A673 (cell line): ENCODE results near the gene GLI3. TPM values are rescaled to one million over a fixed set of nuclear protein-coding genes. Genes with fewer than 3 reads are reported as not detected.

ENCODE experiments used
- BruUV-seq: library from RNA; stranded (reverse); fragments of 400-500 nt; replicated peaks from 2 replicates; lab custom pipeline; 2021; lab: Mats Ljungman, UMichigan
- CTCF ChIA-PET: fragments of 300-600 bp; sonication (Branson Sonifier 250); formaldehyde crosslinking; loops from one replicate; lab custom pipeline; 2022; ENCODE audit warnings: antibody characterized with exemption; lab: Charles Lee
- POLR2A ChIA-PET: fragments of 300-600 bp; sonication (Branson Sonifier 250); formaldehyde crosslinking; loops from one replicate; lab custom pipeline; 2022; ENCODE audit warnings: antibody characterized with exemption; ENCODE audit not compliant: low non-redundant PET; lab: Charles Lee
- DNase-seq: peaks from one replicate; pipeline ENCODE4 v3.0.0-alpha.2; 2015; ENCODE audit warnings: low spot score
- H3K27ac ChIP-seq: fragments of 200-600 bp; sonication (generic); 2 replicates; pipeline ENCODE4 v1.5.1; 2016; ENCODE audit warnings: mixed run types, low read depth, mild to moderate bottlenecking, mixed read lengths, antibody characterized with exemption, low read length; ENCODE audit not compliant: poor library complexity, severe bottlenecking
- H3K27me3 ChIP-seq: fragments of 200-600 bp; sonication (generic); replicated peaks from 2 replicates; pipeline ENCODE4 v1.6.1; 2017; ENCODE audit warnings: mixed run types, low read depth, mild to moderate bottlenecking, mixed read lengths, antibody characterized with exemption, low read length; ENCODE audit not compliant: insufficient read depth, poor library complexity
- H3K36me3 ChIP-seq: fragments of 200-600 bp; sonication (generic); 2 replicates; pipeline ENCODE4 v1.6.1; 2016; ENCODE audit warnings: mixed run types, mild to moderate bottlenecking, mixed read lengths, antibody characterized with exemption, low read length; ENCODE audit not compliant: insufficient read depth, poor library complexity, severe bottlenecking
- H3K4me1 ChIP-seq: fragments of 200-600 bp; sonication (generic); 2 replicates; pipeline ENCODE4 v1.6.1; 2017; ENCODE audit warnings: mixed run types, mild to moderate bottlenecking, mixed read lengths, antibody characterized with exemption, low read length; ENCODE audit not compliant: insufficient read depth, poor library complexity, severe bottlenecking
- H3K4me3 ChIP-seq: fragments of 200-600 bp; sonication (generic); 2 replicates; pipeline ENCODE4 v1.5.1; 2016; ENCODE audit warnings: low read depth, mixed run types, mild to moderate bottlenecking, mixed read lengths, low read length; ENCODE audit not compliant: poor library complexity, severe bottlenecking
- H3K9me3 ChIP-seq: fragments of 200-600 bp; sonication (generic); 2 replicates; pipeline ENCODE4 v1.6.1; 2016; ENCODE audit warnings: mixed run types, low read depth, mild to moderate bottlenecking, mixed read lengths, antibody characterized with exemption, low read length; ENCODE audit not compliant: poor library complexity, severe bottlenecking
- EZH2 ChIP-seq: fragments of 200-600 bp; sonication (generic); IDR thresholded peaks from 2 replicates; pipeline ENCODE4 v1.6.1; 2017; ENCODE audit warnings: borderline replicate concordance, low read depth, mild to moderate bottlenecking, mixed read lengths, antibody characterized with exemption, low read length; ENCODE audit not compliant: poor library complexity, severe bottlenecking
- intact Hi-C: fragments of 100-400 bp; cut with micrococcal nuclease; formaldehyde crosslinking; loops from one replicate; pipeline ENCODE4 v1.10.0; 2022; ENCODE audit not compliant: unreplicated experiment
- total RNA-seq: library from RNA; stranded (reverse); gene quantifications from 2 replicates; pipeline ENCODE4 v1.2.3, GENCODE V29; 2021
- TF ChIP-seq, protein P1 (sequence below): fragments of 300-800, 200-600 bp; sonication (generic); conservative IDR thresholded peaks from 2 replicates; pipeline ENCODE4 v1.5.1; 2017; ENCODE audit warnings: low read depth, mild to moderate bottlenecking, antibody characterized with exemption, low read length, moderate library complexity, mixed read lengths

GLI3 gene
- total RNA-seq, 1 experiment from 2014 or later, result 52.6 TPM

DNA sequence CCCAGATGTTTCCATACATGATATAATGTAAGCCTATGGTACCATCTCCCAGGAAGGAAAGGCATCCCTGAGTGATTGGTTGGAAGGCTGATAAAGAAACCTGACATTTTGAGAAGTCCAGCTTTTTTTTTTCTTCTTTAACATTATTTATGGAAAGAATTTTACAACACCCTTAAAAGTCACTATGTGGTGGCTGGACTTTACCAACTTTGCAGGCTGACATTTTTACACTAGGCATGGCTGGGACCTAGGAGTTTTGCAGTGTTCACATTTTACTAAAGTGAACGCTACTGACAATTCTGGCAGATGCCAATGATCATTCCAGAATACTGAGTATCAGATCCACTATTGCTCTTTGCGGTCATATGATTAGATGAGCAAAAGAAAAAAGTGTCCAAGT, 239.9 kb downstream of the GLI3 start:
- CTCF ChIA-PET, result no interaction called here
- no peak overlapping the region for H3K4me3 ChIP-seq
- DNase-seq, result no peak

GRCh38 chr7:41996381-41997035, 240.5 kb downstream of the GLI3 start:
- peak; percentile 80 for DNase-seq
- no peaks in the 10 kb centered on the region for H3K27me3 ChIP-seq
- no peaks in the 10 kb centered on the region for H3K9me3 ChIP-seq
- ChIA-PET POLR2A (no interaction called here), CTCF (no interaction called here)
- peak overlapping the region; percentile 88 for H3K27ac ChIP-seq
- no peaks in the 10 kb centered on the region for H3K36me3 ChIP-seq
- peak overlapping the region; percentile 3 for H3K4me3 ChIP-seq
- TF ChIP-seq, protein P1, sequence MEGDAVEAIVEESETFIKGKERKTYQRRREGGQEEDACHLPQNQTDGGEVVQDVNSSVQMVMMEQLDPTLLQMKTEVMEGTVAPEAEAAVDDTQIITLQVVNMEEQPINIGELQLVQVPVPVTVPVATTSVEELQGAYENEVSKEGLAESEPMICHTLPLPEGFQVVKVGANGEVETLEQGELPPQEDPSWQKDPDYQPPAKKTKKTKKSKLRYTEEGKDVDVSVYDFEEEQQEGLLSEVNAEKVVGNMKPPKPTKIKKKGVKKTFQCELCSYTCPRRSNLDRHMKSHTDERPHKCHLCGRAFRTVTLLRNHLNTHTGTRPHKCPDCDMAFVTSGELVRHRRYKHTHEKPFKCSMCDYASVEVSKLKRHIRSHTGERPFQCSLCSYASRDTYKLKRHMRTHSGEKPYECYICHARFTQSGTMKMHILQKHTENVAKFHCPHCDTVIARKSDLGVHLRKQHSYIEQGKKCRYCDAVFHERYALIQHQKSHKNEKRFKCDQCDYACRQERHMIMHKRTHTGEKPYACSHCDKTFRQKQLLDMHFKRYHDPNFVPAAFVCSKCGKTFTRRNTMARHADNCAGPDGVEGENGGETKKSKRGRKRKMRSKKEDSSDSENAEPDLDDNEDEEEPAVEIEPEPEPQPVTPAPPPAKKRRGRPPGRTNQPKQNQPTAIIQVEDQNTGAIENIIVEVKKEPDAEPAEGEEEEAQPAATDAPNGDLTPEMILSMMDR, result no peak
- TF ChIP-seq EZH2, result no peak
- peaks cover 85% of the 10 kb centered on the region for H3K4me1 ChIP-seq
- intact Hi-C loops, result no loop called here
- no TSS peak for BruUV-seq

More for the DNA sequence above, 239.9 kb downstream of the GLI3 start:
- H3K36me3 ChIP-seq, result no peaks in the 10 kb centered on the region
- H3K27ac ChIP-seq, result peak overlapping the region; percentile 88
- no peaks in the 10 kb centered on the region for H3K9me3 ChIP-seq
- POLR2A ChIA-PET, result no interaction called here
- intact Hi-C loops, result no loop called here
- BruUV-seq, result no TSS peak
- no peaks in the 10 kb centered on the region for H3K27me3 ChIP-seq
- peaks cover 84% of the 10 kb centered on the region for H3K4me1 ChIP-seq
- no peak for TF ChIP-seq EZH2
- TF ChIP-seq, protein P1, result no peak

DNA sequence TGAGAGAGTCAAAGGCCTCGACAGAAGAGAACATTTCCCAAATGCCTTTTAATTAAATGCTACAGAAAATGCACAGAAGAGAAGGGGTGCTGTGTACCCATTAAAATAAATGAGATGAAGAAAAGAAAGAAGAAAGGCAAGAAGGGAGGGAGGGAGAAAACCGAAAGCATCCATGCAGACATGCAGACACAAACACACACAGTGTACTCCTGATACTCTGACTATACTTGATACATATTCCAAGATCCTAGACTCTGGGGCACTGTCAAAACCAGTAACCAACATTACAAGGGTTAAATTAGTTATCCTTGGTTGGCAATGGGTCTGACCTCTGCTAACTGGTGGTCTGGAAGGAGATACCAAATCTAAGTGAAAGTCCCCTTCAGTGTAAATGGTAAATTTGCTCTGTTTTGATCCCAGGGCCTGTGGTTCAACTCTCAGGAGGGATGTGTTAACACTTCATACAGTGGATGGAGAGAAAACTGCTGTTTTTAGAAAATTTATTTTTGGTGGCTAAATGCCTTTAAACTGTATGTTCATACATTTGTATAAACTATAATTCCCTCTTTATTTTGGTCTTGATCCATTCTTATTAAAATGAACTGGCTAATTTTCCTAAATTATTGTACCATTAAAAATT, 241.3 kb downstream of the GLI3 start:
- Histone ChIP-seq H3K27me3 (no peaks in the 10 kb centered on the region), H3K9me3 (no peaks in the 10 kb centered on the region), H3K4me3 (no peak overlapping the region), H3K27ac (peak overlapping the region; percentile 88), H3K36me3 (no peaks in the 10 kb centered on the region), H3K4me1 (peaks cover 93% of the 10 kb centered on the region)
- no TSS peak for BruUV-seq
- intact Hi-C loops, result no loop called here
- ChIA-PET CTCF (no interaction called here), POLR2A (no interaction called here)
- DNase-seq, result no peak
- no peak for TF ChIP-seq EZH2
- TF ChIP-seq, protein P1, result no peak
